ENCODE data around the gene TMEM158. TPM values are rescaled to one million over a fixed set of nuclear protein-coding genes. Genes with fewer than 3 reads are reported as not detected.

The TMEM158 gene
- total and polyA plus RNA-seq, 2 experiments from 2014 or later: 8.5 to 16.9 TPM

- H3K9me3 ChIP-seq (ENCODE audit: low read depth): no peaks in the 10 kb centered on the region
- under 1% methylated on average over 88 of the region's 131 CpGs for WGBS (ENCODE audit: low lambda C conversion rate, missing lambda C conversion rate)
- H2AFZ ChIP-seq: peak overlapping the region; percentile 45
- no peak overlapping the region for H3K27ac ChIP-seq
- peaks cover 66% of the 10 kb centered on the region for H3K27me3 ChIP-seq
- TF ChIP-seq EZH2 (IDR thresholded peaks at IDR 0.05; ENCODE audit: borderline replicate concordance) (no peak), CTCF (IDR thresholded peaks at IDR 0.05; ENCODE audit: poor library complexity) (no peak), EZH2phosphoT487 (IDR thresholded peaks at IDR 0.05; ENCODE audit: low read depth, severe bottlenecking, unreplicated experiment) (no peak)
- H4K20me1 ChIP-seq (ENCODE audit: insufficient read depth, poor library complexity, severe bottlenecking): no peaks in the 10 kb centered on the region
- no peaks in the 10 kb centered on the region for H3K36me3 ChIP-seq (replicated peaks; ENCODE audit: insufficient read depth, low read depth)
- peak; percentile 61 for DNase-seq (ENCODE audit: low spot score)
- no peaks in the 10 kb centered on the region for H3K9me2 ChIP-seq (replicated peaks; ENCODE audit: insufficient read depth)
- peaks cover 5% of the 10 kb centered on the region for H3K4me1 ChIP-seq (ENCODE audit: insufficient read depth)
- no peaks in the 10 kb centered on the region for H3K79me2 ChIP-seq
- peak overlapping the region; percentile 90 for H3K4me2 ChIP-seq
- peak overlapping the region; percentile 36 for H3K4me3 ChIP-seq
These were observed 452 bp downstream of the TMEM158 start for GRCh38 chr3:45225465-45226205.

- under 1% methylated on average over 39 of the region's 62 CpGs for WGBS (ENCODE audit: low lambda C conversion rate, missing lambda C conversion rate)
- TF ChIP-seq EZH2 (IDR thresholded peaks at IDR 0.05; ENCODE audit: borderline replicate concordance) (peak; percentile 55), EZH2phosphoT487 (IDR thresholded peaks at IDR 0.05; ENCODE audit: low read depth, severe bottlenecking, unreplicated experiment) (peak; percentile 44), CTCF (IDR thresholded peaks at IDR 0.05; ENCODE audit: poor library complexity) (peak; percentile 52)
These were observed 1.1 kb downstream of the TMEM158 start for GRCh38 chr3:45224824-45225464.

GRCh38 chr3:45223889-45224727 is 2.0 kb downstream of the TMEM158 start:
- 26% methylated on average over 9 of the region's 9 CpGs for WGBS (ENCODE audit: low lambda C conversion rate, missing lambda C conversion rate)
- no peaks in the 10 kb centered on the region for H3K79me2 ChIP-seq
- H3K27ac ChIP-seq: no peak overlapping the region
- no peak overlapping the region for H2AFZ ChIP-seq
- H3K27me3 ChIP-seq: peaks cover 56% of the 10 kb centered on the region
- peaks cover 5% of the 10 kb centered on the region for H3K4me1 ChIP-seq (ENCODE audit: insufficient read depth)
- H3K9me2 ChIP-seq (replicated peaks; ENCODE audit: insufficient read depth): no peaks in the 10 kb centered on the region
- peak overlapping the region; percentile 55 for H3K4me3 ChIP-seq
- no peaks in the 10 kb centered on the region for H4K20me1 ChIP-seq (ENCODE audit: insufficient read depth, poor library complexity, severe bottlenecking)
- no peaks in the 10 kb centered on the region for H3K36me3 ChIP-seq (replicated peaks; ENCODE audit: insufficient read depth, low read depth)
- no peak for DNase-seq (ENCODE audit: low spot score)
- peak overlapping the region; percentile 85 for H3K4me2 ChIP-seq
- no peak for TF ChIP-seq EZH2 (IDR thresholded peaks at IDR 0.05; ENCODE audit: borderline replicate concordance)
- no peak for TF ChIP-seq CTCF (IDR thresholded peaks at IDR 0.05; ENCODE audit: poor library complexity)
- no peak for TF ChIP-seq EZH2phosphoT487 (IDR thresholded peaks at IDR 0.05; ENCODE audit: low read depth, severe bottlenecking, unreplicated experiment)
- H3K9me3 ChIP-seq (ENCODE audit: low read depth): no peaks in the 10 kb centered on the region

More at GRCh38 chr3:45224824-45225464, 1.1 kb downstream of the TMEM158 start:
- H3K27me3 ChIP-seq: peaks cover 64% of the 10 kb centered on the region
- peak; percentile 80 for DNase-seq (ENCODE audit: low spot score)
- H3K9me3 ChIP-seq (ENCODE audit: low read depth): no peaks in the 10 kb centered on the region
- no peak overlapping the region for H3K27ac ChIP-seq
- no peaks in the 10 kb centered on the region for H4K20me1 ChIP-seq (ENCODE audit: insufficient read depth, poor library complexity, severe bottlenecking)
- H3K4me3 ChIP-seq: peak overlapping the region; percentile 55
- H3K79me2 ChIP-seq: no peaks in the 10 kb centered on the region
- peak overlapping the region; percentile 68 for H2AFZ ChIP-seq
- H3K9me2 ChIP-seq (replicated peaks; ENCODE audit: insufficient read depth): no peaks in the 10 kb centered on the region
- peaks cover 5% of the 10 kb centered on the region for H3K4me1 ChIP-seq (ENCODE audit: insufficient read depth)
- H3K4me2 ChIP-seq: peak overlapping the region; percentile 85
- no peaks in the 10 kb centered on the region for H3K36me3 ChIP-seq (replicated peaks; ENCODE audit: insufficient read depth, low read depth)
